Measurements from ENCODE around the gene SEZ6.

Gene SEZ6

DNA sequence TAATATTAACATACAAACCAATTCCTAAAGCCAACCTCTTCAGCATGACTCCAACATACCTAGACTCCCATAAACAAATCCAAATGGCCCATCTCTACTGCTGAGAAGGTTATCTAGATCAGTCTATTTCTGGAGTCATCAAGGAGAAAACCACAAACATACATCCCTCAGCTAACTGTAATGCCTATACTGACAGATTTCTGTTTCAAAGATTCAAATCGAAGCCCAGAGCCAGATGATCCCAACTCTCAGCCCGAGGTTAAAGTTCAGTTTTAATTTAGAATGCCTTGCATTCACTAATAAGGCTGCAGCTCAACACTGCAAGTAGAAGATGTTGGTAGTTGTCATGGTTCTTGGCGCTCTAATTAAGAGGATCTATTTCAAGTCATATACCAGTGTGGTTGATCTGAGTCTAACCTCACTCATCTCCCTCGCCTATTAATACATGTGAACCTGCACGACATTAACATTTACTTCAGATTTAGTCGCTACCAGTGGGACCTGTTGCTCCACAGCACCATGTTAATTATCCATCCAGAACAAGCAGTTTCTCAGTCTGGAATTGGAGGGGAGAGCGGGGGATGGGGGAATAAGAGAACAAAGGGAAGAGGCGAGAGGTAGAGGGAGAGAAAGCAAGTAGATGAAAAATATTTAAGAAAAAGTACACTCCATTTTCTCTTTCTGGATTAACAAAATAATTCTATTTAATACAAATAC, 69.9 kb downstream of the SEZ6 start:
- TF ChIP-seq, protein P1, sequence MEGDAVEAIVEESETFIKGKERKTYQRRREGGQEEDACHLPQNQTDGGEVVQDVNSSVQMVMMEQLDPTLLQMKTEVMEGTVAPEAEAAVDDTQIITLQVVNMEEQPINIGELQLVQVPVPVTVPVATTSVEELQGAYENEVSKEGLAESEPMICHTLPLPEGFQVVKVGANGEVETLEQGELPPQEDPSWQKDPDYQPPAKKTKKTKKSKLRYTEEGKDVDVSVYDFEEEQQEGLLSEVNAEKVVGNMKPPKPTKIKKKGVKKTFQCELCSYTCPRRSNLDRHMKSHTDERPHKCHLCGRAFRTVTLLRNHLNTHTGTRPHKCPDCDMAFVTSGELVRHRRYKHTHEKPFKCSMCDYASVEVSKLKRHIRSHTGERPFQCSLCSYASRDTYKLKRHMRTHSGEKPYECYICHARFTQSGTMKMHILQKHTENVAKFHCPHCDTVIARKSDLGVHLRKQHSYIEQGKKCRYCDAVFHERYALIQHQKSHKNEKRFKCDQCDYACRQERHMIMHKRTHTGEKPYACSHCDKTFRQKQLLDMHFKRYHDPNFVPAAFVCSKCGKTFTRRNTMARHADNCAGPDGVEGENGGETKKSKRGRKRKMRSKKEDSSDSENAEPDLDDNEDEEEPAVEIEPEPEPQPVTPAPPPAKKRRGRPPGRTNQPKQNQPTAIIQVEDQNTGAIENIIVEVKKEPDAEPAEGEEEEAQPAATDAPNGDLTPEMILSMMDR (IDR thresholded peaks at IDR 0.05): no peak

DNA sequence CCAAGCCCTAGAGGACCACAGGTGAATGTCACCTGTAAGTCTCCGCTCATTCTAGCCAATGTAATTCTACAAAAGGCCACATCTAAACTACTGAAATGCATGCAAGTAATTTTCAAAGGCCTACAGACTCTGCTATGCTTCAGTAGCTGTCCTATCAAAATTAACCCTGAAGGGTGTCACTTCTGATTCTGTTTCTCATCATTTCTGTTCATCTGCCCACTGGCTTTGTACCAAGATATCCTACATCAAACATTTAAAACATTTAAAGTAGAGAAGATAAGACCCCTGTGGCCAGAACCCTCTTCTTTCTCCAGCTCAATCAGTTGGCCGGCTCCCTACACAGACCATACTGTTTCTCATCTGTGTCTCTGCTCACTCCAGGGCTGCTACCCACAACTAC, 76.0 kb downstream of the SEZ6 start:
- TF ChIP-seq, protein P1 (IDR thresholded peaks at IDR 0.05): no peak

DNA sequence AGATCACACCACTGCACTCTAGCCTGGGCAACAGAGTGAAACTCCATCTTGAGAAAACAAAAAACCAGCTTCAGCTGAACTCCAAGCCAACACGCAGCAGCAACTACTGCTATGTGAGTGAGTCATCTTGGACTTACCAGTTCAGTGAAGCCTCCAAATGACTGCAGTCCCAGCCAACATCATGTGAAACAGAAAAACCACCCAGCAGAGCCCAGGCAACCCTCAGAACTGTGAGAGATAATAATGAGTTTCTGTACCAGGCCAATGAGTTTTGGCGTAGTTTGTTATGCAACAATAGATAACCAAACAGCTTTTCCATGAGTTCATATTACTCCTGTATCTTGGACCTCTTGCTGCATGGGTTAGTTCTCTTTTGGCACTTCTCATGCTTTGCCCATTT, 77.8 kb downstream of the SEZ6 start:
- TF ChIP-seq, protein P1 (IDR thresholded peaks at IDR 0.05): no peak

DNA sequence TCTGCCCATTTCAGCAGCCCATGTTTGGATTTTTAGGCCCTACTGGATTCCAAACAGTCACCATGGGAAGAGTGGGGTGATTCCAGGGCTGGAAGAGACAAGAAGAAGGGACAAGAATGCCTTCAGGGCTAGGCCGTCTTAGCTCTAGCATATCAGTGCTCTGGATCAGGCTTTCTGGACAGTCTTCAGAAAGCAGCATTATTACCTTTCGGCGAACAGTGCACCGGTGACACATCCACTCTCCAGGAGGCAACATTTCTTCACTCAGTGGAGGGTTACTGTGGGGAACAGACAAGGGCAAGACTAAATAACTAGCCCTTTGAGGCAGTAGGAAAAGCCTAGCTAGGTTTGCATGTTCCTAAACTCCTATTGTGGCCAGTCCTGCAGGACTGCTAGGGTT, 79.0 kb downstream of the SEZ6 start:
- TF ChIP-seq, protein P1 (IDR thresholded peaks at IDR 0.05): no peak

DNA sequence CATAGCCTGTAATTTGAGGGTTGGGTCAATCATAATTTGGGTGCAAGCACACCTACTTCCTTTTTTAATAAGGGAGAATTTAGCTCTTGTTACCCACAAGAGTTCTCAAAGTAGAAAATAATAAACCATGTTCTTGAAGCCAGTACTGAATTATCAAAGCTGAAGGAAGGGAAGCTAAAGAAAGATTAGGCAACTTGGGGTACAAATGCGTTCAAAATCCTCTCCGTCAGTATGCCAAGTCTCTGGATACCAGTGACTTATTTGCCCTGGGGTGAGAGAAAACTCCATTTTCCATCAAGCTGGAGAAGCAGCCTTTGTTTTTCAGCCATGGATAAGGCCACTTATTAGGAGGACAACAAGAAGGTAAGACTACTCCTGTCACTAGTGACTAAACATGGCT, 79.5 kb downstream of the SEZ6 start:
- TF ChIP-seq, protein P1 (IDR thresholded peaks at IDR 0.05): no peak

- TF ChIP-seq, protein P1 (IDR thresholded peaks at IDR 0.05): no peak
Measured at GRCh38 chr17:28925912-28926365, 79.9 kb downstream of the SEZ6 start.

DNA sequence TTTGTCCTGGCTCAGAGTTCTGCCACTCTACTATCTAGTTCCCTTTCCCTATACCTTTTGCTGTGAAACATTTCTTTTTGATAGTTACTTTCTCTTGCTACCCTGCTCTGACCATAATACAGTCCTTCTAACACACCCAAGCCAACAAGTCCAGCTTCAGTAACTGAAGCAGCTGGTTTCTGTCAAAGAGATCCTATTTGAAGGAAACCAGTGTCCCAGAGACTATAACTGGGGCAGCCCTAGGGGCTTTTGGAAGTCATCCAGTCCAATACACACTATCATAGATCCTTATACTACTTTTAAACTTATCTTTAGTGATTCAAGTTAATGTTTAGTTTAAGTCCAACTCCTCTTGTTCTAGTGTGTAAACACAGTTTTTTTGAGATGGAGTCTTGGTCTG, 85.6 kb downstream of the SEZ6 start:
- TF ChIP-seq, protein P1 (IDR thresholded peaks at IDR 0.05): no peak

GRCh38 chr17:28918295-28918694, 87.5 kb downstream of the SEZ6 start:
- TF ChIP-seq, protein P1 (IDR thresholded peaks at IDR 0.05): no peak

Measured in LNCAP (cell line).